Measurements from ENCODE around the gene KIF2C. TPM values are rescaled to one million over a fixed set of nuclear protein-coding genes. Genes with fewer than 3 reads are reported as not detected.

KIF2C gene
- total and polyA plus RNA-seq, 9 of the 15 experiments (the other 6 are each of a cell fraction or from before 2014, with no cell fraction given) = 84.9 to 226 (median 169) TPM

DNA sequence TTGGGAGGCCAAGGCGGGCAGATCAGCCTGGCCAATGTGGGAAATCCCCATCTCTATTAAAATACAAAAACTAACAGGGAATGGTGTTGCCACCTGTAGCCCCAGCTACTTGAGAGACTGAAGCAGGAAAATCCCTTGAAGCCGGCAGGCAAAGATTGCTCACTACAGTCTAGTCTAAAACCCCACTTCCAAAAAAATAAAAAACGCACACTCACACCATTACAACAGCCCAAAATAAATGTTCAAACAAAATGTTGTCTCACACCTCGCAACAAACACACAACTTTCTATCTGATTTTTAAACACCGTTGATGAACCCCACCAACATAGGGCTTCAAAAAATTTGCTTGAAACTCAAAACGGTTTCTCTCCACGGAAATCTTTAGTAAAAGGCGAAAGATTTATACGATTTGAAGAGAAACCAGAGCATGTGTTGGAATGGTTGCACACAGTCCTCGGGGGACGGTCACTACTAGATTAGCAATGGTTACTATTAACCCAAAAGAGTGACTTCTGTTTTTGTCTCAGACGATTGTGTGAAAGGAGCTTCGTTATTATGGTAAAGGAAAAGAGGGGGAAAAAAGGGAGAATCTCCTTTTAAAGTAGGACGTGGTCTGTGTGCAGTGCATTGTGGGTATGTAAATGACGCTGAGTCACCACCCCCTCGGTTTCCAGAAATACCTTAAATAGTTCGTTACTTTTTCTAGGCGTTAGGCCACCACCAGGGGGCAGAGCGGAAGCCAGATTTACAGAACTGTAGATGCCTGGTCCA is 8.7 kb upstream of the KIF2C start, which contains the start of gene RNU5D-1 (continued):
- TF ChIP-seq HLTF (IDR thresholded peaks at IDR 0.05) = peak; percentile 97
- peak; percentile 100 for TF ChIP-seq L3MBTL2 (IDR thresholded peaks at IDR 0.05)
- TF ChIP-seq ZNF134 (CRISPR knock-in tag; conservative IDR thresholded peaks at IDR 0.05) = peak; percentile 67; the same call in 1 of the 2 replicates
- TF ChIP-seq, protein P1, sequence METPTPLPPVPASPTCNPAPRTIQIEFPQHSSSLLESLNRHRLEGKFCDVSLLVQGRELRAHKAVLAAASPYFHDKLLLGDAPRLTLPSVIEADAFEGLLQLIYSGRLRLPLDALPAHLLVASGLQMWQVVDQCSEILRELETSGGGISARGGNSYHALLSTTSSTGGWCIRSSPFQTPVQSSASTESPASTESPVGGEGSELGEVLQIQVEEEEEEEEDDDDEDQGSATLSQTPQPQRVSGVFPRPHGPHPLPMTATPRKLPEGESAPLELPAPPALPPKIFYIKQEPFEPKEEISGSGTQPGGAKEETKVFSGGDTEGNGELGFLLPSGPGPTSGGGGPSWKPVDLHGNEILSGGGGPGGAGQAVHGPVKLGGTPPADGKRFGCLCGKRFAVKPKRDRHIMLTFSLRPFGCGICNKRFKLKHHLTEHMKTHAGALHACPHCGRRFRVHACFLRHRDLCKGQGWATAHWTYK (CRISPR knock-in tag; IDR thresholded peaks at IDR 0.05) = peak; percentile 98
- TF ChIP-seq, protein P2, sequence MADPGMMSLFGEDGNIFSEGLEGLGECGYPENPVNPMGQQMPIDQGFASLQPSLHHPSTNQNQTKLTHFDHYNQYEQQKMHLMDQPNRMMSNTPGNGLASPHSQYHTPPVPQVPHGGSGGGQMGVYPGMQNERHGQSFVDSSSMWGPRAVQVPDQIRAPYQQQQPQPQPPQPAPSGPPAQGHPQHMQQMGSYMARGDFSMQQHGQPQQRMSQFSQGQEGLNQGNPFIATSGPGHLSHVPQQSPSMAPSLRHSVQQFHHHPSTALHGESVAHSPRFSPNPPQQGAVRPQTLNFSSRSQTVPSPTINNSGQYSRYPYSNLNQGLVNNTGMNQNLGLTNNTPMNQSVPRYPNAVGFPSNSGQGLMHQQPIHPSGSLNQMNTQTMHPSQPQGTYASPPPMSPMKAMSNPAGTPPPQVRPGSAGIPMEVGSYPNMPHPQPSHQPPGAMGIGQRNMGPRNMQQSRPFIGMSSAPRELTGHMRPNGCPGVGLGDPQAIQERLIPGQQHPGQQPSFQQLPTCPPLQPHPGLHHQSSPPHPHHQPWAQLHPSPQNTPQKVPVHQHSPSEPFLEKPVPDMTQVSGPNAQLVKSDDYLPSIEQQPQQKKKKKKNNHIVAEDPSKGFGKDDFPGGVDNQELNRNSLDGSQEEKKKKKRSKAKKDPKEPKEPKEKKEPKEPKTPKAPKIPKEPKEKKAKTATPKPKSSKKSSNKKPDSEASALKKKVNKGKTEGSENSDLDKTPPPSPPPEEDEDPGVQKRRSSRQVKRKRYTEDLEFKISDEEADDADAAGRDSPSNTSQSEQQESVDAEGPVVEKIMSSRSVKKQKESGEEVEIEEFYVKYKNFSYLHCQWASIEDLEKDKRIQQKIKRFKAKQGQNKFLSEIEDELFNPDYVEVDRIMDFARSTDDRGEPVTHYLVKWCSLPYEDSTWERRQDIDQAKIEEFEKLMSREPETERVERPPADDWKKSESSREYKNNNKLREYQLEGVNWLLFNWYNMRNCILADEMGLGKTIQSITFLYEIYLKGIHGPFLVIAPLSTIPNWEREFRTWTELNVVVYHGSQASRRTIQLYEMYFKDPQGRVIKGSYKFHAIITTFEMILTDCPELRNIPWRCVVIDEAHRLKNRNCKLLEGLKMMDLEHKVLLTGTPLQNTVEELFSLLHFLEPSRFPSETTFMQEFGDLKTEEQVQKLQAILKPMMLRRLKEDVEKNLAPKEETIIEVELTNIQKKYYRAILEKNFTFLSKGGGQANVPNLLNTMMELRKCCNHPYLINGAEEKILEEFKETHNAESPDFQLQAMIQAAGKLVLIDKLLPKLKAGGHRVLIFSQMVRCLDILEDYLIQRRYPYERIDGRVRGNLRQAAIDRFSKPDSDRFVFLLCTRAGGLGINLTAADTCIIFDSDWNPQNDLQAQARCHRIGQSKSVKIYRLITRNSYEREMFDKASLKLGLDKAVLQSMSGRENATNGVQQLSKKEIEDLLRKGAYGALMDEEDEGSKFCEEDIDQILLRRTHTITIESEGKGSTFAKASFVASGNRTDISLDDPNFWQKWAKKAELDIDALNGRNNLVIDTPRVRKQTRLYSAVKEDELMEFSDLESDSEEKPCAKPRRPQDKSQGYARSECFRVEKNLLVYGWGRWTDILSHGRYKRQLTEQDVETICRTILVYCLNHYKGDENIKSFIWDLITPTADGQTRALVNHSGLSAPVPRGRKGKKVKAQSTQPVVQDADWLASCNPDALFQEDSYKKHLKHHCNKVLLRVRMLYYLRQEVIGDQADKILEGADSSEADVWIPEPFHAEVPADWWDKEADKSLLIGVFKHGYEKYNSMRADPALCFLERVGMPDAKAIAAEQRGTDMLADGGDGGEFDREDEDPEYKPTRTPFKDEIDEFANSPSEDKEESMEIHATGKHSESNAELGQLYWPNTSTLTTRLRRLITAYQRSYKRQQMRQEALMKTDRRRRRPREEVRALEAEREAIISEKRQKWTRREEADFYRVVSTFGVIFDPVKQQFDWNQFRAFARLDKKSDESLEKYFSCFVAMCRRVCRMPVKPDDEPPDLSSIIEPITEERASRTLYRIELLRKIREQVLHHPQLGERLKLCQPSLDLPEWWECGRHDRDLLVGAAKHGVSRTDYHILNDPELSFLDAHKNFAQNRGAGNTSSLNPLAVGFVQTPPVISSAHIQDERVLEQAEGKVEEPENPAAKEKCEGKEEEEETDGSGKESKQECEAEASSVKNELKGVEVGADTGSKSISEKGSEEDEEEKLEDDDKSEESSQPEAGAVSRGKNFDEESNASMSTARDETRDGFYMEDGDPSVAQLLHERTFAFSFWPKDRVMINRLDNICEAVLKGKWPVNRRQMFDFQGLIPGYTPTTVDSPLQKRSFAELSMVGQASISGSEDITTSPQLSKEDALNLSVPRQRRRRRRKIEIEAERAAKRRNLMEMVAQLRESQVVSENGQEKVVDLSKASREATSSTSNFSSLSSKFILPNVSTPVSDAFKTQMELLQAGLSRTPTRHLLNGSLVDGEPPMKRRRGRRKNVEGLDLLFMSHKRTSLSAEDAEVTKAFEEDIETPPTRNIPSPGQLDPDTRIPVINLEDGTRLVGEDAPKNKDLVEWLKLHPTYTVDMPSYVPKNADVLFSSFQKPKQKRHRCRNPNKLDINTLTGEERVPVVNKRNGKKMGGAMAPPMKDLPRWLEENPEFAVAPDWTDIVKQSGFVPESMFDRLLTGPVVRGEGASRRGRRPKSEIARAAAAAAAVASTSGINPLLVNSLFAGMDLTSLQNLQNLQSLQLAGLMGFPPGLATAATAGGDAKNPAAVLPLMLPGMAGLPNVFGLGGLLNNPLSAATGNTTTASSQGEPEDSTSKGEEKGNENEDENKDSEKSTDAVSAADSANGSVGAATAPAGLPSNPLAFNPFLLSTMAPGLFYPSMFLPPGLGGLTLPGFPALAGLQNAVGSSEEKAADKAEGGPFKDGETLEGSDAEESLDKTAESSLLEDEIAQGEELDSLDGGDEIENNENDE (IDR thresholded peaks at IDR 0.05; ENCODE audit: low read depth, low read length) = no peak
- TF ChIP-seq, protein P3, sequence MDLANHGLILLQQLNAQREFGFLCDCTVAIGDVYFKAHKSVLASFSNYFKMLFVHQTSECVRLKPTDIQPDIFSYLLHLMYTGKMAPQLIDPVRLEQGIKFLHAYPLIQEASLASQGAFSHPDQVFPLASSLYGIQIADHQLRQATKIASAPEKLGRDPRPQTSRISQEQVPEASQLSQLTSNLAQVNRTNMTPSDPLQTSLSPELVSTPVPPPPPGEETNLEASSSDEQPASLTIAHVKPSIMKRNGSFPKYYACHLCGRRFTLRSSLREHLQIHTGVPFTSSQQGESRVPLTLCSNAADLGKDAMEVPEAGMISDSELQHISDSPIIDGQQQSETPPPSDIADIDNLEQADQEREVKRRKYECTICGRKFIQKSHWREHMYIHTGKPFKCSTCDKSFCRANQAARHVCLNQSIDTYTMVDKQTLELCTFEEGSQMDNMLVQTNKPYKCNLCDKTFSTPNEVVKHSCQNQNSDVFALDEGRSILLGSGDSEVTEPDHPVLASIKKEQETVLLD (IDR thresholded peaks at IDR 0.05) = no peak; the same call in 1 of the 2 replicates
- peak; percentile 58; the same call in 1 of the 2 replicates for TF ChIP-seq NFE2L1 (tag; IDR thresholded peaks at IDR 0.05; ENCODE audit: borderline replicate concordance, low read depth)
- no peak for TF ChIP-seq CHD1 (IDR thresholded peaks at IDR 0.05; ENCODE audit: low read length)
- peak; percentile 91 for TF ChIP-seq TOE1 (IDR thresholded peaks at IDR 0.05; ENCODE audit: borderline replicate concordance)
- TF ChIP-seq TOE1 (CRISPR knock-in tag; IDR thresholded peaks at IDR 0.05; ENCODE audit: borderline replicate concordance, low read depth) = peak; percentile 90
- TF ChIP-seq, protein P4, sequence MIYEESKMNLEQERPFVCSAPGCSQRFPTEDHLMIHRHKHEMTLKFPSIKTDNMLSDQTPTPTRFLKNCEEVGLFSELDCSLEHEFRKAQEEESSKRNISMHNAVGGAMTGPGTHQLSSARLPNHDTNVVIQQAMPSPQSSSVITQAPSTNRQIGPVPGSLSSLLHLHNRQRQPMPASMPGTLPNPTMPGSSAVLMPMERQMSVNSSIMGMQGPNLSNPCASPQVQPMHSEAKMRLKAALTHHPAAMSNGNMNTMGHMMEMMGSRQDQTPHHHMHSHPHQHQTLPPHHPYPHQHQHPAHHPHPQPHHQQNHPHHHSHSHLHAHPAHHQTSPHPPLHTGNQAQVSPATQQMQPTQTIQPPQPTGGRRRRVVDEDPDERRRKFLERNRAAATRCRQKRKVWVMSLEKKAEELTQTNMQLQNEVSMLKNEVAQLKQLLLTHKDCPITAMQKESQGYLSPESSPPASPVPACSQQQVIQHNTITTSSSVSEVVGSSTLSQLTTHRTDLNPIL (CRISPR knock-in tag; IDR thresholded peaks at IDR 0.05) = peak; percentile 94
- TF ChIP-seq ZBED1 (IDR thresholded peaks at IDR 0.05) = peak; percentile 99

Measured in K562 (cell line).